ENCODE results near the gene VSX1.

Gene VSX1

GRCh38 chr20:25047766-25048165, 34.2 kb downstream of the VSX1 start:
- TF ChIP-seq CTCF (IDR thresholded peaks at IDR 0.05; ENCODE audit: borderline replicate concordance, insufficient read depth, low read depth, low read length), result no peak
- H3K4me3 ChIP-seq (ENCODE audit: low read depth, low read length), result no peak overlapping the region

GRCh38 chr20:25046736-25047666, 34.9 kb downstream of the VSX1 start:
- H3K4me3 ChIP-seq (ENCODE audit: low read depth, low read length), result no peak overlapping the region
- no peak for TF ChIP-seq CTCF (IDR thresholded peaks at IDR 0.05; ENCODE audit: borderline replicate concordance, insufficient read depth, low read depth, low read length)

GRCh38 chr20:25046181-25046641, 35.7 kb downstream of the VSX1 start:
- TF ChIP-seq CTCF (IDR thresholded peaks at IDR 0.05; ENCODE audit: borderline replicate concordance, insufficient read depth, low read depth, low read length), result no peak
- no peak overlapping the region for H3K4me3 ChIP-seq (ENCODE audit: low read depth, low read length)

GRCh38 chr20:25045343-25045712, 36.6 kb downstream of the VSX1 start:
- no peak overlapping the region for H3K4me3 ChIP-seq (ENCODE audit: low read depth, low read length)
- no peak for TF ChIP-seq CTCF (IDR thresholded peaks at IDR 0.05; ENCODE audit: borderline replicate concordance, insufficient read depth, low read depth, low read length)

- no peak overlapping the region for H3K4me3 ChIP-seq (ENCODE audit: low read depth, low read length)
- no peak for TF ChIP-seq CTCF (IDR thresholded peaks at IDR 0.05; ENCODE audit: borderline replicate concordance, insufficient read depth, low read depth, low read length)
Observed at GRCh38 chr20:25044660-25045342, 37.1 kb downstream of the VSX1 start.

- TF ChIP-seq CTCF (IDR thresholded peaks at IDR 0.05; ENCODE audit: borderline replicate concordance, insufficient read depth, low read depth, low read length), result no peak
Observed at GRCh38 chr20:25044261-25044560, 37.7 kb downstream of the VSX1 start.

More at GRCh38 chr20:25044261-25044560, 37.7 kb downstream of the VSX1 start:
- H3K4me3 ChIP-seq (ENCODE audit: low read depth, low read length), result no peak overlapping the region
